ACHN (cell line): Measurements from ENCODE around the gene FAM83D.

Experiments
- DNase-seq: peaks from one replicate; pipeline ENCODE4 v3.0.0-alpha.2; 2015
- in situ Hi-C: cut with HindIII; loops from 2 replicates; pipeline ENCODE4 v1.10.0; 2017; ENCODE audit warnings: low sequenced_read_pairs, low pct_ligation_motif_present, low pct_unique_long_range_greater_than_20kb

Gene FAM83D

GRCh38 chr20:38926142-38926933, at the start of gene FAM83D:
Gene FAM83D, plus strand, starts transcription at chr20:38926417. Its CDS starts 26 bp downstream, at chr20:38926443.
- in situ Hi-C loops: no loop called here
- peak; percentile 97 for DNase-seq

- no peak for DNase-seq
- in situ Hi-C loops: no loop called here
These were observed 48.7 kb upstream of the FAM83D start for GRCh38 chr20:38877483-38877882.

GRCh38 chr20:38878866-38879265, 47.4 kb upstream of the FAM83D start:
- DNase-seq: peak; percentile 26
- in situ Hi-C loops: no loop called here

GRCh38 chr20:38880952-38881735, 45.1 kb upstream of the FAM83D start:
- in situ Hi-C loops: no loop called here
- DNase-seq: no peak

GRCh38 chr20:38881806-38882440, 44.3 kb upstream of the FAM83D start:
- in situ Hi-C loops: no loop called here

GRCh38 chr20:38882600-38882999, 43.6 kb upstream of the FAM83D start:
- in situ Hi-C loops: no loop called here
- no peak for DNase-seq

More at GRCh38 chr20:38881806-38882440, 44.3 kb upstream of the FAM83D start:
- no peak for DNase-seq

GRCh38 chr20:38883081-38883980, 42.9 kb upstream of the FAM83D start:
- DNase-seq: no peak
- in situ Hi-C loops: no loop called here

- no peak for DNase-seq
- in situ Hi-C loops: no loop called here
These were observed 42.1 kb upstream of the FAM83D start for GRCh38 chr20:38883981-38884733.

GRCh38 chr20:38885357-38885756, 40.9 kb upstream of the FAM83D start:
- in situ Hi-C loops: no loop called here
- no peak for DNase-seq

- in situ Hi-C loops: no loop called here
- DNase-seq: no peak
These were observed 38.0 kb upstream of the FAM83D start for GRCh38 chr20:38888059-38888831.

- DNase-seq: no peak
- in situ Hi-C loops: no loop called here
These were observed 37.2 kb upstream of the FAM83D start for GRCh38 chr20:38889050-38889449.

- DNase-seq: no peak
- in situ Hi-C loops: no loop called here
These were observed 36.3 kb upstream of the FAM83D start for GRCh38 chr20:38889792-38890496.

- DNase-seq: no peak
- in situ Hi-C loops: no loop called here
These were observed 35.8 kb upstream of the FAM83D start for GRCh38 chr20:38890497-38890818.

GRCh38 chr20:38892091-38892981, 33.9 kb upstream of the FAM83D start:
- in situ Hi-C loops: no loop called here
- no peak for DNase-seq

- in situ Hi-C loops: no loop called here
These were observed 33.1 kb upstream of the FAM83D start for GRCh38 chr20:38893056-38893564.

More at GRCh38 chr20:38893056-38893564, 33.1 kb upstream of the FAM83D start:
- no peak for DNase-seq
